ENCODE data around the gene SEC61A2. TPM values are rescaled to one million over a fixed set of nuclear protein-coding genes. Genes with fewer than 3 reads are reported as not detected.
A peak's percentile ranks its signal among the peaks of the same experiment; 100 is the strongest.
"Not testable (repeated sequence)": the region's sequence is repeated elsewhere in the genome, so short reads cannot be mapped to it uniquely, and the experiment has no call there.

The SEC61A2 gene
- polyA plus RNA-seq, 1 donor, result 11.8 TPM

- no peak for DNase-seq
Measured at GRCh38 chr10:12162927-12163326, 33.5 kb downstream of the SEC61A2 start.

GRCh38 chr10:12164085-12164484 lies 34.6 kb downstream of the SEC61A2 start:
- DNase-seq, result no peak

DNA sequence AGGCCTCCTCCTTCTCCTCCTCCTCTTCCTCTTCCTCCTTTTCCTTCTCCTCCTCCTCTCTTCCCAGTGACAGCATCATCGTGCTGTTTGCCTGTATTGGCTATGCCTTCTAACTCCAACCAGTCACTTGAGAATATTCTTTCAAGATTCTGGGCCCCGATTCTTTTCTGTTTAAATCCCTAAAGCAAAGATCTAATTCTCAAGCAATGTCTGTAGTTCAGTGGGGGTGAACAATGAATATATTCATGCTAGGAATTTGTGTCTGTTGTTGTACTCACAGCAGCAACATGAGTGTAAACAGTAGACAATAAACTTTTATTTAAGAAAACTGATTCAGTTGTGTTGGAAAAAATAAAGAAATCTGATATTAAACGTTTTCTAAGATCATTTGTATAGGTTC lies 35.6 kb downstream of the SEC61A2 start:
- DNase-seq, result no peak

GRCh38 chr10:12165999-12166775 lies 36.7 kb downstream of the SEC61A2 start:
- no peak for DNase-seq

DNA sequence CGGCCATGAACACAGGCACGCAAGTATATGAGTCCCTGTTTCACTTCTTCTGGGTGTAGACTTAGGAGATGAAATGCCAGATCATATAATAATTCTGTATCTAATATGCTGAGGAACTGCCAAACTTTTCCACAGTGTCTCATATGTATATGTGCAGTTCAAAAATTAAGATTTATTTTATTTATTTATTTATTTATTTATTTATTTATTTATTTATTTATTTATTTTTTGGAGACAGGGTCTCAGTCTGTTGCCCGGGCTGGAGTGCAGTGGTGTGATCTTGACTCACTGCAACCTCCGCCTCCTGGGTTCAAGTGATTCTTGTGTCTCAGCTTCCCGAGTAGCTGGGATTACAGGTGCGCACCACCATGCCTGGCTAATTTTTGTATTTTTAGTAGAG lies 42.0 kb downstream of the SEC61A2 start:
- DNase-seq, result not testable (repeated sequence)

DNA sequence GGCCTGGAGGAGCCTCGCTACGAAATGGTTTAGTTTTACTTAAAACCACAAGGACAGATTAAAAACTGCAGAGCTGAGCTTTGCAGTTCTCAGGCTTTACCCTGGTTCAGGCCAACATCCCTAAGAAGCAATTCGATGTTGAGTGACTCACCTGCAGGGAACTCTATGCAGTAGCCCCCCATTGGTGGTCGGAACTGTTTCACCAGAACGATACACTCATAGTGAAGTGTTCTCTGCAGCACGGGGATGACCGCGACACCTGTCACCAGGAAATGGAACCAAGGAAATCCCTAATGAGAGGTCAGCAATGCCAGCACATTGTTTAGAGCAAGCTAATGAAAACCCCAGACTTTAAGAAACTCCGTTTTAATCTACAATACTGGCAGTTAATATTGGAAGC lies 48.2 kb downstream of the SEC61A2 start:
- no peak for DNase-seq

- no peak for DNase-seq
Measured at GRCh38 chr10:12179606-12180170, 50.2 kb downstream of the SEC61A2 start.

DNA sequence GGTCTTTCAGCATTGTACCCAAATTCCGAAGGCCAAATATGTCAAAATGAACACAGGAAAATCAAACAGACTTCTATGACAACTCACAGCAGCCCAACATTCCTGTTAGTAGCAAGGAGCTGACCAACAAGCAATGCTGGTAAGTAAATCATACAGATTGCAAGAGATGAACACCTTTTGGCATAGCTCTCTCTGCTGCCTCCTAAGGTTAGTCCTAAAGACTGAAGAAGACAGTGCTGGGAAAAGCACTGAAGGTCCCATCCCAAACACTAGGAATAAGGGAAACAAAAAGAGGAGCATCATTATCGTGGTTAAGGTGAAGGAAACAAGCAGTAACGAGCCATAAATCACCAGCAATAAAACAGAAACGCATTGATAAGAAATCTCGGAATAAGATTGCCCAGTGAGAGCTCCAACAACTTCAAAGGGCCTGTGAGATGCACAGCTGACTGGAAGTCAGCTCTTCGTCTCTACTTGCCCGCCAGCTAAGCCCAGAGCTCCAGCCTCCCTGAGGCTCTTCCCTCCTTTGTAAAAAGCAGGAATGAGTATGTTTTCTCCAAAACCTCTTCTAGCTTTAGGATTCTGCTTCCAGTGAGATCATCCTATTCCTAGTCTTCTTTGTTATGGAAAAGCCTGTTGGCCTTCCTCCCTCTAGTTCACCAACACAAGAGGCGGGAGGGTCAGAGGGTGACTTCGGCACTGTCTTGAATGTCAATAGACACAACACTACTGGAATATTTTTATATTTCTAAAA lies 50.9 kb downstream of the SEC61A2 start:
- no peak for DNase-seq

DNA sequence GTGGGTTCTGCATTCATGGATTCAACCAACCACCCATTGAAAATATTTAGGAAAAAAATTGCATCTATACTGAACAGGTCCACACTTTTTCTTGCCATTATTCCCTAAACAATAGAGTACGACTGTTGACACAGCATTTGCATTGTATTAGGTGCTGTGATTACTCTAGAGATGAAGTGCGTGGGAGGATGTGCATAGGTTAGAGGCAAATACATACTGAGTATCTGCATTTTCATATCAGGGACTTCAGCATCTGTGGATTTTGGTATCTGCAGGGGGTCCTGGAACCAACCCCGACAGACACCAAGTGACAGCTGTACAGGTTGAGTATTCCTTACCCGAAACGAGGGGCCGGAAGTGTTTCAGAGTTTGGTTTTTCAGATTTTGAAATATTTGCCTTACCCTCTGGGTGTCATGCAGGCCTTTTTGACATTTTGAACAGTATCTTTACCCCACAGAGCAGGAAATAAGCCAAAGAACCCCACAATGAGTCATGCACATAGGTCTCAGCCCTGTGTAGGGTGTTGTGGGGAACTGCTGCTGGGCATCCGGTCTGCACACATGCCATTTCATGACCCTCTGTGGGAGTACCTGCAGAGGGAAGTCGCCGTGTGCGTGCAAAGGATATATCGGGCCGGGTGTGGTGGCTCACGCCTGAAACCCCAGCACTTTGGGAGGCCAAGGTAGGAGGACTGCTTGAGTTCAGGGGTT lies 51.7 kb downstream of the SEC61A2 start:
- no peak for DNase-seq

- no peak for DNase-seq
Measured at GRCh38 chr10:12184165-12184564, 54.7 kb downstream of the SEC61A2 start.

GRCh38 chr10:12186323-12186722 lies 56.8 kb downstream of the SEC61A2 start:
- DNase-seq, result no peak

- no peak for DNase-seq
Measured at GRCh38 chr10:12187321-12187905, 57.9 kb downstream of the SEC61A2 start.

GRCh38 chr10:12188656-12189055 lies 59.2 kb downstream of the SEC61A2 start:
- DNase-seq, result no peak

DNA sequence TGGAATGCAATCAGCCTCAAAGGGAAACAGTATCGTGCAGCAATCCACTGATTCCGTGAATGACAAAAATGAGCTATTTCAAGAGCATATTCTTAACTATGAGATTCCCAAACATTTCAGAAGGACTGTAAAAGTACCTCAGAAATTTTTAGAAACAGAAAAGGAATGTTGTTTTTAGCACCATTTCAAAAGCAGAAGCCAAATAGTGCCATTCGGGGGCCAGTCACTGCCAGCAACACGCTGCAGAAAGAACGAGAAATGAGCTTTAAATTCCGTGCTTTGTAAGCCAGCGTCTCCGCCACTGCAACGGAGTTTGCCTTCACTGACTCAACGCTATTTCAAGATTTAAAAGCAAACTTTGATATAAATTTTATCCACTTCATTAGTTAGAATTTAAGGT lies 59.9 kb downstream of the SEC61A2 start:
- DNase-seq, result no peak

- no peak for DNase-seq
Measured at GRCh38 chr10:12191715-12192114, 62.2 kb downstream of the SEC61A2 start.

- DNase-seq, result no peak
Measured at GRCh38 chr10:12193193-12193592, 63.7 kb downstream of the SEC61A2 start.

- DNase-seq, result no peak
Measured at GRCh38 chr10:12194752-12195271, 65.3 kb downstream of the SEC61A2 start.

DNA sequence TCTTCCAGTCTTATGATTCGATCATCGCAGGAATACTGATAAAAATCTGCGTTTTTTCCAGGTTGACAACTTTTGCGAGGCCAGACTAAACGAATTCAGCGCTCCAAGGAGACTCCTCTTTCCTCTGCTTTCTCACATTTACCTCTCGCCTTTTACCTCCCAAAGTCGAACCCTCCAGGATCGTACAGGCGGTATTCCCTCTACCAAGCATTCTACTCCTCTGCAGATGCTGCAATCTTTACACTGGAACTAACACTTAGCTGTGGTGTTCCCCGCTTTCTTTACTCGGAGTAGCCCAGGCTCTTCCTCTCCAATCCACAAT lies 65.8 kb downstream of the SEC61A2 start:
- no peak for DNase-seq

DNA sequence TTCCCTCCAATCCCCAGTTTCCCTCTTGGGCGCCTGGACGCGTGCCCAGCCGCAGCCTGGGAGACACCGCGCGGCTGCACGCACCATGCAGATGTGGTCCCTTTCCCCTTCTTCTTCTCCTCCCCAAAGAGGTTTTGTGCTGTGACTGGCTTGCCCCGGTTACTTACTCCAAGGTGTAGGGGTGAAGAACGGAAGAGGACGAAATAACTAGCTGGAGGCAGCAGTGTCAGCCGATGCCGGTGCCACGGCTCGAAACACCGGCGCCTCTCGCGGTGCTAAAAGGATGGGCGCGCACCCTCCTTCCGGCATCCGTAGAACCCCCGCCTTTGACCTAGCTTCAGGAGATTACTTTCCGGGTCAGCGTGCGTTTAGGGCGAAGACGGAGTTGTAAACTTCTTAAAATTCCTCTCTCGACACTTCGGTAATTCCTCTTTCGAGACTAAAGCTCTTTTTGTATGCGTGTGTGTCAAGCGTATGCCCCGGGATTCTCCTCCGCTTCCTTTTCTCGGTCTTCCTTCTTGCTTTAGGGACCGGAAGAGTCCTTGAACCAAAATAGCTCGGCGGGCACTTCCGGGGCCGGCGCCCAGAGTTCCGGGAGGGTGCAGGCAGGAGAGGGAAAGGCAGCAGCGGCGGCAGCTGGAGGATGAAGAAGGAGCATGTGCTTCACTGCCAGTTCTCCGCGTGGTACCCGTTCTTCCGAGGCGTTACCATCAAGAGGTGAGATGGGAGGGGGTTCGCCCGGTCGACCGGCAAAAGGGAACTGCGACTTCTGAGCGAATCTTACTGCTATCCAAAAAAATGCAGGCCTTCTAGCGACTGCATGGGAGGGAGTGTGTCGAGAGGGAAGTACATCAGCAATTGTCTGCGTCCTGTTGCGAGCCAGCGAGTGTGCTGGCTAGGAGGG lies 66.4 kb downstream of the SEC61A2 start, which contains the start of the genes CDC123 and NUDT5:
TSS of gene CDC123 (plus strand) at position 586 of the 904 bp plus-strand sequence. CDS start at position 644, 58 bp downstream.
TSS of gene NUDT5 (minus strand) at position 289 of the 904 bp plus-strand sequence. CDS start 9,600 bp downstream, outside the sequence.
- peak; percentile 92 for DNase-seq

GRCh38 chr10:12196531-12197211 lies 67.2 kb downstream of the SEC61A2 start:
- DNase-seq, result no peak

GRCh38 chr10:12198156-12198555 lies 68.7 kb downstream of the SEC61A2 start:
- DNase-seq, result no peak

Data from hindlimb muscle (tissue), 1 donor.